ENCODE data around the gene GGPS1.
"Not testable (repeated sequence)": the region's sequence is repeated elsewhere in the genome, so short reads cannot be mapped to it uniquely, and the experiment has no call there.

Gene GGPS1

DNA sequence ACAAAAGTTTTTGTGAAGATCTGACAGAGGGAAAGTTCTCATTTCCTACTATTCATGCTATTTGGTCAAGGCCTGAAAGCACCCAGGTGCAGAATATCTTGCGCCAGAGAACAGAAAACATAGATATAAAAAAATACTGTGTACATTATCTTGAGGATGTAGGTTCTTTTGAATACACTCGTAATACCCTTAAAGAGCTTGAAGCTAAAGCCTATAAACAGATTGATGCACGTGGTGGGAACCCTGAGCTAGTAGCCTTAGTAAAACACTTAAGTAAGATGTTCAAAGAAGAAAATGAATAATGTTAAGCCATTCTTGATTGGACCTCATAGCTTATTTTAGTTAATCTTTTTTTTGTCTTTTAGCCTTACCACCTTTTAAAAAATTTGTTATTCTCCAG is 14.1 kb downstream of the GGPS1 start:
- no peak for DNase-seq

DNA sequence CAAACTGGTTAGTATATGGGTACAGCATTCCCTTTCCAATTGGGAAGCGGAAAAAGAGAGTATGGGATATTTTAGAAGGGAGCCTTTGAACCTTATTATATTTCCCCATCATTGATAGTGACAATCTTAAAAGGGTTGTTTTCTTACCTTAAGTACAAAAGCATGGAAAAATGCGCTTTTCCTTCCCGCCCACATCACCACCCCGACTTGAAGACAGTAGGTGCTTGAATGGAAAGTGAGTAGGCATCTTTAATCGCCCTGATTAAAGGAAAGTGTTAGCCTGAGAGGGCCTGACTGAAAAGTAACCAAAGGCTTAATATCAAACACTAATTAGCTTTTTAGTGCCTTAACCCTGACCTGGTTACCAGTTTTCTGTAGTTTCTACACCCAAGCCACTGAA is 15.4 kb downstream of the GGPS1 start:
- DNase-seq: no peak

DNA sequence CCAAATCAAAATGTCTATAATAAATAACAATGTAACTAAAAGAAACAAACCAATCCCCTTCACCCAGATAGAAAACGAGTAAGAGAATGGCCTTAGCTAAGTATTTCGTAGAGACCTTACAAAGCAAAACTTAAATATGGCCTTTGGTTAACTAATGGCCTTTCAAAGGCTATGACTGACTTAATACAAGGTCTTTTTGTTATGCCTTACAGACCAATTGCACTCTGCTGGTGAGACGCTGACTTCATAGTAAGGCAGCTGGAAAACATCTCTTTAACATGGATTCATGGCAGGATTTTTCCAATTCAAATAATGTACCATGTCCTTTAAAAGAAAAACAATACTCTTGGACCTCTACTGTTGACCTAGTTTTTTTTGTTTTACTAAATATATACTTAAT is 23.1 kb downstream of the GGPS1 start:
- DNase-seq: no peak

DNA sequence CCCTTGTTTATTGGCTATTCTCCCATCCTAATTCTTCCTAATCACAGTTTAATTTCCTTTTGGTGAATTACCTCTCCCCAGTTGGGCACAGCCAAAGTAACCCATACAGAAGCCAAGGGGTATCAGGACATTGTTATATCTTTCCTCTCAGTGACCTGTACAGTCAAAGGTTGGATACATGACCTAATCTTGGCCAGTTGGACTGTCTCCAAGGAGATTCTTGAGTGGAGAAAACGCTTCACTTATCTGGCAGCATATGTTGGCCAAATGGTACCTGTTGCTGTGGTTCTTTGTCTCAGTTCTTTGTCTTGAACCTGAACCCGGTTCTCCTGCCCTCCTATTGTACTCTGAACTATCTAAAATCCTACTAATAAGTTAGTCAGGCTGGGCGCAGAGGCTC is 23.5 kb downstream of the GGPS1 start:
- no peak for DNase-seq

DNA sequence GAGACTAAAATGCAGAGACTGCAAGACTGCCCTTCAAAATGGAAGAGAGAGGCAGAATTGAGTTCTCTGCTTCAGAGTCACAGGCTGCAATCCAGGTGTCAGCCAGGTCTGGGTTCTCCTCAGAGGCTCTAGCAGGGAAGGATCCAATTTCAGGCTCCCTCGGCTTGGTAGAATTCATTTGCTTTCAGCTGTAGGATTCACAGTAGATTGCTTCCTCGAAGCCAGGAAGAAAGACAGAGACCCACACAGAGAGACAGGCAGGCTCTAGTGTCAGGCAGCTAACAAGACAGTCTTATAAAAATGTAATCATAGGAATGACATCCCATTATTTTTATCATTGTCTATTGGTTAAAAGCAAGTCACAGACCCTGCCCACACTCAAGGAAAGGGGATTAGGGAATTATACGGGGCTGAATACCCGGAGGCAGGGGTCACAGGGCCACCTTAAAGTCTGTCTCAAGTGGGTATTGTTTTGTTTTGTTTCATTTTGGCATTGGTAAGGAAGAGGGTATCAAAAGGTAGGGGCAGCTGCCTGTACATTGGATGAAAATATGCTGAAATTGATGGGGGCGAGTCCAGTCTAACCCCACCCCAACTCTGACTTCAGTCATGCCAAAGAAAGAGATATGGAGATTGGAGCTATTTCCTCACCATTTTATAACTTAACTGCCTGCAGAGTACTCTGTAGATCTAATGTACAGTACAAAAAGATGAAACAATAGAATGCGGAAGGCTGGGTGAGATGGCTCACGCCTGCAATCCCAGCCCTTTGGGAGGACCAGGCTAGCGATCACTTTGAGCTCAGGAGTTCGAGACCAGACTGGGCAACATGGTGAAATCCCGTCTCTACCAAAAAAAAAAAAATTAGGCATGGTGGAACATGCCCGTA is 29.4 kb downstream of the GGPS1 start:
- DNase-seq: no peak

DNA sequence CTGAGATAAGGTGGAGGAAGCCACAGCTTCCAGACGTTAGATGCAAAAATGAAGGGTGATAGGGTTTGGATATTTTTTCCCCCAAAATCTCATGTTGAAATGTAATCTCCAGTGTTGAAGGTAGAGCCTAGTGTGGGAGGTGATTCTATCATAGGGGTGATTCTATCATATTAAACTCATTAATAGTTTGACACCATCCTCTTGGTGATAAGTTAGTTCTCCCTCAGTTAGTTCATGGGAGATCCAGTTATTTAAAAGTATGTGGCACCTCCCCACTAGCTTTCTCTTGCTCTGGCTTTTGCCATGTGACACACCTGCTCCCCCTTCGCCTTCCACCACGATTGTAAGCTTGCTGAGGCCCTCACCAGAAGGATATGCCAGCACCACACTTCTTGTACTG is 30.5 kb downstream of the GGPS1 start:
- no peak for DNase-seq

DNA sequence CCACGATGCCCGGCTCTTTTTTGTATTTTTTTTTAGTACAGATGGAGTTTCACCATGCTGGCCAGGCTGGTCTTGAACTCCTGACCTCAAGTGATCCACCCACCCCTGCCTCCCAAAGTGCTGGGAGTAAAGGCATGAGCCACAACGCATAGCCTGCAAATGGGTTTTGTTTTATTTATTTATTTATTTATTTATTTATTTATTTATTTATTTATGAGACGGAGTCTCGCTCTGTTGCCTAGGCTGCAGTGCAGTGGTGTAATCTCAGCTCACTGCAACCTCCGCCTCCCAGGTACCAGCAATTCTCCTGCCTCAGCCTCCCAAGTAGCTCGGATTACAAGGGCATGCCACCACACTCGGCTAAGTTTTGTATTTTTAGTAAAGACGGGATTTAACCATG is 35.8 kb downstream of the GGPS1 start:
- not testable (repeated sequence) for DNase-seq

DNA sequence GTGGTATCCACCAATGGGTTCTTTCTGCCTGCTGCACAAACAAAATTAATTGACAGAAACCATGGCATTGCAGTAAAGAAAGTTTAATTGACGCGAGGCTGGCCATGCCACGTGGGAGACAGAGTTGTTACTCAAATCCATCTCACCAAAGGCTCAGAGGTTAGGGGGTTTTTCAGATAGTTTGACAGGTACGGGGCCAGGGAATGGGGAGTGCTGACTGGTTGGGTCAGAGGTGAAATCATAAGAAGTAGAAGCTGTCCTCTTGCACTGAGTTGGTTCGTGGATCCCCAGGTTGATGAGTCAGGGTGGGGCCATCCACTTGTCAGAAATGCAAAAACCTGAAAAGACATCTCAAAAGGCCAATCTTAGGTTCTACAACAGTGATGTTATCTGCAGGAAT is 37.9 kb downstream of the GGPS1 start:
- no peak for DNase-seq

DNA sequence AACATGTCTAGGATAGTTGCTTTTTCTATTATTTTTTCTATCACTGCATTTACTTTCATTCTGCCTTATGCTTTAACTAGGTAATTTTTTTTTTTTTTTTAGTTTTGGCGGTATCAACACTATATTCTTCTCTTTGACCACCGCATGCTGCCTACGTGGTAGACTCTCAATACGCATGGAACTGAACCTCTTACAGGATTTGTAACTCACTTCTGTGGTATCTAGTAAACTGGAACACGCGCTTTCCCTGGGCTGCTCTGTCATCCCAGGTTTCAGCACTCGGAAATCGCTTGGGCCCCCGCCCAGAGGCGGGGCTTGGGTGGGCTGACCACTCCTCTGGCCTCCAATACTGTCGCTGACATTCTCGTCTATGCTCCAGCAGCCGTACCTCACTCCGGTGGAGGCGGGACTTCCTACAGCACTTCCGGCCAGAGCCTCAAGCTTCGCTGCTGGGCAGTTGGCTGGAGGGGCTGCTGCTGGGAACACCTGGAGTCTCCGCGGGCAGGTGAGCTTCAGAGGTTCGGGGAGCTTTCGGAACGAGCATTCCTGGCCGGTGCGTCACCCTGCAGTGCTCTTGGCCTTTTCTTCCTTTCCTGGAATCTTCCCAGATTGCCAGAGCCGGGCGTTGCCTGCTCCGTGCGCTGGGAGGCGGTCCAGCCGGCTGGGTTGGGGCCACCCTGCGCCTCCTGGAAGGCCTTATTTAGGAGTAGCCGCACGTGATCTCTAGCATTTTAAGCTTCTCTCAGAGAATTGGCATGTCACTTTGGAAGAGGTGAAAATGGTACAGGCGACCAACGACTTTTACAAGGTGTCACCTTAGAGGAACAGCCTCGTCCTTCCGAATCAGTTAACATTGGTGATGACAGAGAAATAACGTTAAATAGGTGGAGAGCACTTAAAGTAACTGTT is 38.9 kb downstream of the GGPS1 start, which contains the start of gene TBCE:
Gene TBCE, plus strand, starts transcription at position 428 of the 909 bp plus-strand sequence. CDS start 12,623 bp downstream, outside the sequence.
- DNase-seq: peak; percentile 71

DNA sequence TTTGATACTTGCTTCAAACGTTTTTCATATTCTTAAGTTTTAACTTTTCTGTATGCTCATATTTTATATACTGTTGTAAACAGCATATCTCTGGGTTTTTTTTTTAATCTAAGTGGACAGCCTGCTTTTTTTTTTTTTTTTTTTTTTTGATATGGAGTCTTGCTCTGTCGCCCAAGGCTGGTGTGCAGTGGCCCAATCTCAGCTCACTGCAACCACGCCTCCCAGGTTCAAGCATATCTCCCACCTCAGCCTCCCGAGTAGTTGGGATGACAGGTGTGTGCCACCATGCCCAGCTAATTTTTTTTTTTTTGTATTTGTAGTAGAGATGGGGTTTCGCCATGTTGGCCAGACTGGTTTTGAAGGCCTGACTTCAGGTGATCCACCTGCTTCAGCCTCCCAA is 40.1 kb downstream of the GGPS1 start:
- DNase-seq: no peak

DNA sequence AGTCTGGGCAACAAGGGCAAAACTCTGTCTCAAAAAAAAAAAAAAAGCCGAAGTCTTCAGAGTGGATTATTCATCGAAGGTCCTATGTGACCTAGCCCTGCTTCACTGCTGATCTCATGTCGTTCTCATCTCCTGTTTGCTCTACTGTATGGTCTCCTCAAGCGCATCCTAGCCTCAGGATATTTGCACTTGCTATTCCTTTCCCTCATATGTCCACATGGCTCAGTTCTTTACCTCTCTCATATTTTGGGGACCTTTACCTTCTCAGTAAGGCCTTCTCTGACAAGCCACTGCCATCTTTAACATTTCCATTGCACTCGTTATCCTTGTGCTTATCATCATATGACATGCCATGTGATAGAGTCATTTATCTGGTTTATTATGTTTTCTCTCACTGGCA is 41.4 kb downstream of the GGPS1 start:
- DNase-seq: no peak

DNA sequence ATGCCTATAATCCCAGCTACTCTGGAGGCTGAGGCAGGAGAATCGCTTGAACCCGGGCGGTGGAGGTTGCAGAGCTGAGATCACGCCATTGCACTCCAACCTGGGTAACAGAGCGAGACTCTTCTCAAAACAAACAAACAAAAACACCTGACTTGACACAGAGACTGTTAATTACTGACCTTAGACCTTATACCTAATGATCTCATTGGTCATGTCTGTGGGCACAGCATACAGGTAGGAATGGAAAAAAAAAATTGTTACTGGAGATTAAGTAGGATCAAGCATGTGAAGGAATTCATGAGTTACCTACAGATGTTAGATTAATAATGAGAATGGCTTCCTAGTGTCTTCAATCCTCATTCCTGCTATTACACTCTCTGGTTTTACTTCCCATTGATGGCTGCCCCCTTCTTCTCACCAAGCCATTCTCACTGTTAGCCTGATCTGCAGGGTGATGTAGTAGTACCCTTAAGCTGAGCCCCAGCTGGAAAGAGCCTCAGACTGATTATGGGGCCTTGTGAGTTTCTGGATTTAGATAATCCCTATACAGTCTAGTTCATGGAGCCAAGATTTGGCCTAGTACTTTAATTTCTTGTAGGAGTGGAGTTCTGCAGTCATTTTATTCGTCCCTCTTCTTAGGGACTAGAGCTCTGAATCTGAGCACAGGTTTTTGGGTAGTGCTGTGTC is 47.7 kb downstream of the GGPS1 start:
- no peak for DNase-seq

DNA sequence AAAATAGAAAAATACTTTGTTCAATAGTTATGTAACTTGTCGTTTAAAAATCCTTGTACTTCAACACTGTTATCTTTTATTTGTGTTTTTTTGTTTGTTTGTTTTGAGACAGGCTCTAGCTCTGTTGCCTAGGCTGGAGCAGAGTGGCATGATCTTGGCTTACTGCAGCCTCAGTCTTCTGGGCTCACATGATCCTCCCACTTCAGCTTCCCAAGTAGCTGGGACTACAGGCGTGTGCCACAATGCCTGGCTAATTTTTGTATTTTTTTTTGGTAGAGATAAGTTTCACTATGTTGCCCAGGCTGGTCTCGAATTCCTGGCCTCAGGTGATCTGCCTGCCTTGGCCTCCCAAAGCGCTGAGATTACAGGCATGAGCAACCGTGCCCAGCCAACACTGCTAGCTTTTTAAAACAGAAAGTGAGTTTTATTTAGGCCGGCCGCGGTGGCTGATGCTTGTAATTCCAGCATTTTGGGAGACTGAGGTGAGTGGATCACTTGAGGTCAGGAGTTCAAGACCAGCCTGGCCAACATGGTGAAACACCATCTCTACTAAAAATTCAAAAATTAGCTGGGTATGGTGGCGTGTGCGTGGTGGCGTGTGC is 49.9 kb downstream of the GGPS1 start:
- not testable (repeated sequence) for DNase-seq

DNA sequence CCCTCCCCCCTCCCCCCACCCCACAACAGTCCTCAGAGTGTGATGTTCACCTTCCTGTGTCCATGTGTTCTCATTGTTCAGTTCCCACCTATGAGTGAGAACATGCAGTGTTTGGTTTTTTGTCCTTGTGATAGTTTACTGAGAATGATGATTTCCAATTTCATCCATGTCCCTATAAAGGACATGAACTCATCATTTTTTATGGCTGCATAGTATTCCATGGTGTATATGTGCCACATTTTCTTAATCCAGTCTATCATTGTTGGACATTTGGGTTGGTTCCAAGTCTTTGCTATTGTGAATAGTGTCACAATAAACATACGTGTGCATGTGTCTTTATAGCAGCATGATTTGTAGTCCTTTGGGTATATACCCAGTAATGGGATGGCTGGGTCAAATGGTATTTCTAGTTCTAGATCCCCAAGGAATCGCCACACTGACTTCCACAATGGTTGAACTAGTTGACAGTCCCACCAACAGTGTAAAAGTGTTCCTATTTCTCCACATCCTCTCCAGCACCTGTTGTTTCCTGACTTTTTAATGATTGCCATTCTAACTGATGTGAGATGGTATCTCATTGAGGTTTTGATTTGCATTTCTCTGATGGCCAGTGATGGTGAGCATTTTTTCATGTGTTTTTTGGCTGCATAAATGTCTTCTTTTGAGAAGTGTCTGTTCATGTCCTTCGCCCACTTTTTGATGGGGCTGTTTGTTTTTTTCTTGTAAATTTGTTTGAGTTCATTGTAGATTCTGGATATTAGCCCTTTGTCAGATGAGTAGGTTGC is 53.8 kb downstream of the GGPS1 start:
- not testable (repeated sequence) for DNase-seq

DNA sequence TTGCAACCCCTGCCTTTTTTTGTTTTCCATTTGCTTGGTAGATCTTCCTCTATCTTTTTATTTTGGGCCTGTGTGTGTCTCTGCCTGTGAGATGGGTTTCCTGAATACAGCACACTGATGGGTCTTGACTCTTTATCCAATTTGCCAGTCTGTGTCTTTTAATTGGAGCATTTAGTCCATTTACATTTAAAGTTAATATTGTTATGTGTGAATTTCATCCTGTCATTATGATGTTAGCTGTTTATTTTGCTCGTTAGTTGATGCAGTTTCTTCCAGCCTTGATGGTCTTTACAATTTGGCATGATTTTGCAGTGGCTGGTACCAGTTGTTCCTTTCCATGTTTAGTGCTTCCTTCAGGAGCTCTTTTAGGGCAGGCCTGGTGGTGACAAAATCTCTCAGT is 57.3 kb downstream of the GGPS1 start:
- DNase-seq: not testable (repeated sequence)

DNA sequence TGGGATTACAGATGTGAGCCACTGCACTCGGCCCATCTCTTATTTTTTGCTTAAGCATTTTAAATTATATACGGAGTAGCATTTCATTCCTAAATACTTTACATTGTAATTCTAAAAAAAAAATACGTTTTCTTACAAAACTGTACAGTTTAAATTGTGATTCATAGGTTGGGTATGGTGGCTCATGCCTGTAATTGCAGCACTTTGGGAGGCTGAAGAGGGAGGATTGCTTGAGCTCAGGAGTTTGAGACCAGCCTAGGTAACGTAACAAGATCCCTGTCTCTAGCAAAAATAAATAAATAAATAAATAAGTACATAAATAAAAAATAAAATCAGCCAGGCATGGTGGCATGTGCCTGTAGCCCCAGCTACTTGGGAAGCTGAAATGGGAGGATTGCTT is 63.5 kb downstream of the GGPS1 start:
- DNase-seq: no peak
